C4-2B (cell line): ENCODE measurements around the gene ATP2B3.

Experiments used
- ZFX ChIP-seq: fragments of 450-650 bp; IDR thresholded peaks from 2 replicates; pipeline ENCODE4 v1.6.1; 2017
- TF ChIP-seq, protein P1 (sequence below): fragments of 450-650 bp; conservative IDR thresholded peaks from 2 replicates; pipeline ENCODE4 v1.5.1; 2017; ENCODE audit warnings: mild to moderate bottlenecking

DNA sequence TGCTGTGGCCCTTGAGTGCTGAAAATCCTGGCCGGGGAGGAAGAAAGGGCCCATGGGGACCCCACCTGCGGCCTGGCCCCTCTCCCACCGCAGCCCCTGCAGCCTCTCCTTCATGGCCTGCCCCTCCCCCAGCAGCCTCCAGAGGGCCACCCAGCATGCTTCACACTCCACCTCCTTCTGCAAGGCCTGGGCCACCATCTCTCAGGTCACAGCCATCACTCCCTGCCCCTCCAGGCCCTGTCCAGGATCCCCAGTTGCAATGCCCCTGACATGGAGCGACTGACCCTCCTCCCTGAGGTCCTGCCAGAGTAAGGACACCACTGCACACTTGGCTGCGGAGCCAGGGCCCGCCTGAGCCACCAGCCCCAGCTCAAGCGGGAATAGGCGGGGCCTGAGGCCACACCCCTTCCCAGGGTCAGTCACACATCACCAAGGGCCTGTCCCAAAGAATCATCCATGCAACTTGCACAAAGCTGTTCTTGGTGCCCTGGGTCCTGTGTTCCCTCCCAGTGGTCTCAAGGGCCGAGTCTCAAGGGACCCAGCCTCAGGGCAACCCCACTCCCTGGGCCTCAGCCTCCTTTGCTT is 48.6 kb downstream of the ATP2B3 start:
- TF ChIP-seq, protein P1, sequence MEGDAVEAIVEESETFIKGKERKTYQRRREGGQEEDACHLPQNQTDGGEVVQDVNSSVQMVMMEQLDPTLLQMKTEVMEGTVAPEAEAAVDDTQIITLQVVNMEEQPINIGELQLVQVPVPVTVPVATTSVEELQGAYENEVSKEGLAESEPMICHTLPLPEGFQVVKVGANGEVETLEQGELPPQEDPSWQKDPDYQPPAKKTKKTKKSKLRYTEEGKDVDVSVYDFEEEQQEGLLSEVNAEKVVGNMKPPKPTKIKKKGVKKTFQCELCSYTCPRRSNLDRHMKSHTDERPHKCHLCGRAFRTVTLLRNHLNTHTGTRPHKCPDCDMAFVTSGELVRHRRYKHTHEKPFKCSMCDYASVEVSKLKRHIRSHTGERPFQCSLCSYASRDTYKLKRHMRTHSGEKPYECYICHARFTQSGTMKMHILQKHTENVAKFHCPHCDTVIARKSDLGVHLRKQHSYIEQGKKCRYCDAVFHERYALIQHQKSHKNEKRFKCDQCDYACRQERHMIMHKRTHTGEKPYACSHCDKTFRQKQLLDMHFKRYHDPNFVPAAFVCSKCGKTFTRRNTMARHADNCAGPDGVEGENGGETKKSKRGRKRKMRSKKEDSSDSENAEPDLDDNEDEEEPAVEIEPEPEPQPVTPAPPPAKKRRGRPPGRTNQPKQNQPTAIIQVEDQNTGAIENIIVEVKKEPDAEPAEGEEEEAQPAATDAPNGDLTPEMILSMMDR = no peak
- TF ChIP-seq ZFX = no peak
